HG03280 (cell line): ENCODE measurements around the gene KAT6B.
"Not testable (repeated sequence)": the region's sequence is repeated elsewhere in the genome, so short reads cannot be mapped to it uniquely, and the experiment has no call there.

Experiments
- ATAC-seq: cut with Tn5 transposase; IDR thresholded peaks from one replicate; pipeline ENCODE4 v1.9.1; 2021; ENCODE audit warnings: mild to moderate bottlenecking, moderate library complexity; ENCODE audit not compliant: unreplicated experiment

Gene KAT6B

GRCh38 chr10:74855439-74855838 lies 29.0 kb downstream of the KAT6B start:
- no peak for ATAC-seq

DNA sequence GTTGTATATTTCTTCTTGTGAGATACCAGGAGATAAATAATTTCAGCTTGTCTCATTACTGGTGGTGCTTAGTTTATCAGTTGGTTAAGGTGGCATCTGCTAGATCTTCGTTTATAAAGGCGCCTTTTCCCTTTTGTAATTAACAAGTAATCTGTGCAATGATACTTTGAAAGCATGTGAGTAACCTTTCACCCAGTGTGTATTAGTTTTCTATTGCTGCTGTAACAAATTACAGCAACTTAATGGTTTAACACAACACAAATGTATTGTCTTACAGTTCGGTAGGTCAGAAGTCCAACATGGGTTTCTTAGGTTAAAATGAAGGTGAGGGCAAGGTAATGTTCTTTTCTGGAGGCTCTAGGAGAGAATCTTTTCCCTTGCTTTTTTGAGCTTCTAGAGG lies 30.5 kb downstream of the KAT6B start:
- ATAC-seq, result no peak

DNA sequence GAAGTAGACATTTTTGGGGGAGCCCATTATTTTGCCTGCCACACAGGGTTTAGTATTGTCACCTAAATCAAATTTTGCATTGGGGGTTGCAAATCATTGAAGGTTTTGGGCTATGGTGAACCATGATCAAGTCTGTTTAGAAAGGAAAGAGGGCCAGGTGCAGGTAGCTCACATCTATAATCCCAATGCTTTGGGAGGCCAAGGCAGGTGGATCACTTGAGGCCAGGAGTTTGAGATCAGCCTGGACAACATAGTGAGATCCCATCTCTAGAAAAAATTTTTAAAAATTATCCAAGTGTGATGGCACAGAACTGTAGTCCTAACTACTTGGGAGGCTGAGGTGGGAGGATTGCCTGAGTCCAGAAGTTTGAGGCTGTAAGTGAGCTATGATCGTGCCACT lies 31.2 kb downstream of the KAT6B start:
- no peak for ATAC-seq

- ATAC-seq, result no peak
These were observed 33.1 kb downstream of the KAT6B start for GRCh38 chr10:74859546-74859945.

DNA sequence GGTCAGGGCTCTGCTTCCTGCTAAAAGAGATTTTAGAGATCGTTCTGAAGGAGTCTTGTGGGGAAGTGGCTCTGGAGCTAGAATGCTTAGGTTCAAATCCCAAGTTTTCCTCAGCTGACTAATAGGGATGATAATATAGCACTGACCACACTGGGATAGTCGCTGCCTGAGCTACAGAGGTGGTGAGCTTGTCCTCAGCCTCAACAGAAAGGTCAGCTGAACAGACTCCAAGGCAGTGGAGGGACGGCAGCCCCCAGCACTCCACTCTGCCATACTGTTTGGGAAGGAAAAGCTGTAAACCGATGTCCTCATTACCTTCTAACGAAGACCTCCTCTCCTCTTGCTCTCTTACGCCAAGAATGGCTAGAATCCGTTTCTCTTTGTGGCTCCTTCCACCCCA lies 36.2 kb downstream of the KAT6B start:
- ATAC-seq, result no peak

DNA sequence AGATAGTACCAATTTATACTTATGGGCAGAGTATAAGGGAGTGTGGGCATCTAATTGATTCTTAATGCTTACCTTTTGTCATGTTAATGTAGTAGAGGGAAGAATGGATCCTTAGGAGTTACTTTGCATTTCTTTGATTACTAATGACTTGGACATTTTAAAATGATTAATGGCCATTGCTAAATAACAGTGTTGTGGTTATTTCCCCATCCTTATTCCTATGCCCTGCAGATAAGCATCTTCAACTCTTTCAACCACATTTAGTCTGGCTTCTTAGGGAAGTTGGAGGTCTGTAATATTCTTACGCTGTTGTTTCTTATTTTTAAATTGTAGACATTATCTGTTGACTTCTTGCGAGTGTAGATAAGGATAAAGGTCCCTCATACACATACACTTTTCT lies 37.2 kb downstream of the KAT6B start:
- no peak for ATAC-seq

DNA sequence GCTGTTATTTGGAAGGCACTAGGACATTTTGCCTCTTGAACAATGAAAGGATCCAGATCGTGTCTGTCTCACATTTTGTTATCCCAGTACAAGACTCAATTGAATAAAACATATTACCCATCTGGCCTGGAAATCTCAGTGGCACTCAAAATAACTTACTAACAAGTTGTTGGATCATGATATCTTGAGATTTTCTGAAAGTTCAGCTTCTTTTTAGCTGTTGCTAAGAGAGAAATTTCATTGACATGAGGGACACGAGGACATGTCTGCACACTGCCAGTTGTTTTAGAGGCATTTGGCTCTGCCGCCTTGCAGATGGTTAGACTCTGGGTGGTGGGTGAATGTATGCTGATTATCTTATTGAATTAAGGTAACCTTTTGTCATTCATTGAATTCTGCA lies 41.0 kb downstream of the KAT6B start:
- ATAC-seq, result no peak

DNA sequence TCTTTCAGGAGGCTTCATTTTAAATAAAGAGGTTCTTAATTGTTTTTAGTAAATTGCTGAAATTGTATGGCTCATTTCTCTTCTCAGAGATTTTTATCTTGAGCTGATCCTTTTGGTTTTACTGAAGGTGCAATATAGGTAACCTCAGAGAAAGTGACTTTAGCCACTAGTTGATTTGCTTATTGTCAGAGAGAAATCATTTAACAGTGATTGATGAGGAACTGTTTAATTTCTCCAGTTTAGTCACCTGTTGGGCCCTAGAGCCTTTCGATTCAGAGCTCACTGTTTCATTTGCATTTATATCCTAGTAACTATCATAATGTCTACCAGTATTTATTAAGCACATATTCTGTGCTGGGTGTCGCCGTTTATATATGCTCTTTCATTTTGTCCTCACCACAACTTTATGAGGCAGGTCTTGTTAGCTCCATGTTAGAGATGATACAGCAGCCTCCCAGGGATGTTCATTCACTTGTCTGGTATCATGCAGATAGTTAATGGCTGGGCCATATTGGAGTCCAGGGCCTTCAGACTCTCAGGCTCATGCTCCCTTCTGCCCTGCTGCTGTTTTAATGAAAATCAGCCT lies 42.1 kb downstream of the KAT6B start:
- no peak for ATAC-seq

- no peak for ATAC-seq
These were observed 43.2 kb downstream of the KAT6B start for GRCh38 chr10:74869635-74870034.

- ATAC-seq, result no peak
These were observed 43.8 kb downstream of the KAT6B start for GRCh38 chr10:74870191-74870590.

DNA sequence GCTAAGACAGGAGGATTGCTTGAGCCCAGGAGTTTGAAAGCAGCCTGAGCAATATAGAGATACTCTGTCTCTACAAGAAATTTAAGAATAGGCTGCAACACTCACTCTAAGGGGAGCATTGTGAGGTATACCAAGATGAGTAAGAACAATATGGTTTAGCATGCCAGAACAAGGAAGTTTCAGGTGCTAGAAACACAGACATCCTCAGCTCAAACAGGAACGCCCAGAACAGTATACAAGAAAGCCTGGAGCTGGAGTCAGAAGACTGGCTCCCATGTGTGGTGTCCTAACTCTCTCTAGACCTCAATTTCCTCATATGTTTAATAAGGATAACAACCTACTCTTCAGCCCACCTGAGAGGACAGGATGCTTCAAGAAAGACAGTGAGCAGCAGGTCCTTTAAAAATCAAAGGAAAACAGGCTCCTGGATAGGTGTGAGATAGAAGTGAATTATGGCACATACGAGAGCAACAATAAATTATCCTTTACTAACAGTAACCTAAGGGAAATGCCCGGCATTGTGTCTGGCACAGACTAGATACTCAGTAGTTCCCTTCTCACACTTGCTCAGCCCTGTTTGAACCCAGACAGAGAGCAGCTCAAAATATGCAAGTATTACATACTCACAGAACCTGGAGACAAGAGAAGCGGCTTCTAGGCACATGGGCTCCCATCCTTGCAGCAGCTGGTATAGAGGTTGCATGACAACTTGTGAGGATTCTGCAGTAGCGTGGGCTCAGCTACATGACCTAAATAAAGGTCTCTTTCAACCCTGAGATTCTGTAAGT lies 45.4 kb downstream of the KAT6B start:
- ATAC-seq, result peak; percentile 91

DNA sequence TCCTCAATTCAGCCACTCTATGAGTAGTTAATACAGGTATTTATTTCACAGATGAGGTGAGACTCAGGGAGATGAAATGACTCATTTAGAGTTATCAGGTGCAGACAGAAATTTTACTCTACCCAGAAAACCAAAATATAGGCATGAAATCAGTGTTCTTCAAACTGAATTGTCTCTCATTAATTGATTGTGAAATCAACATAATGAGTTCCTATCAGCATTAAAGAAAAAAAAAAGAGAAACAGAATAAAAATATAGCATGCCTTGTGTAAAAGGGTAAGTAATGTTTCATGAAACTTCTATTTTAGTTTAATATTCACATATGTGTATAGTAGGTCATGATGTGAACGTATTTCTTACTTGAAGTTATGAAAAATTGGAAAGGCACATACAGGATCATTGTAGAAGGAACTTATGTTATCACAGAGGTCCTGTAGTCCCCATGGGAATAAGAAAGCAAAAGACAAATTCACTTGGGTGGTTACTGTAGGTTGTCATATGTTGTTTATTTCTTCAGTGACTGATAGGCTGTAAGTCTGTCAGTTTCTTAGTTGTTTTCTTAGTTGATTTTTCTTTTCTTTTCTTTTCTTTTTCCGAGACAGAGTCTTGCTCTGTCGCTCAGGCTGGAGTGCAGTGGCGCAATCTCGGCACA lies 47.5 kb downstream of the KAT6B start:
- no peak for ATAC-seq

DNA sequence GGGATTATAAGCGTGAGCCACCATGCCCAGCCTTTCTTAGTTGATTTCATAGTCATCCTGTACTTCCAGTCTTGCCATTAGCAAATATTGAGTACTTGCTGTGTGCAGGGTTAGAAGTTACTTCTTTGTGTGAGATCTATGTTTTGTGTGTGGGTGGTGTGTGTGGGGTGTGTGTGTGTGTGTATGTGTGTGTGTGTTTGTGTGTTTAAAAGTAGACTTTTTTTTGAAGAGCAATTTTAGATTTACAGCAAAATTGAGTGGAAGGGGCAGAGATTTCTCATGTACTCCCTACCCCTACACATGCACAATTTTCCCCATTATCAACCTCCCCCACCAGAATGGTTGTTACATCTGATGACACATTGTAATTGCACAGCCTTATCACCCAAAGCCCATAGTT lies 48.2 kb downstream of the KAT6B start:
- ATAC-seq, result no peak

DNA sequence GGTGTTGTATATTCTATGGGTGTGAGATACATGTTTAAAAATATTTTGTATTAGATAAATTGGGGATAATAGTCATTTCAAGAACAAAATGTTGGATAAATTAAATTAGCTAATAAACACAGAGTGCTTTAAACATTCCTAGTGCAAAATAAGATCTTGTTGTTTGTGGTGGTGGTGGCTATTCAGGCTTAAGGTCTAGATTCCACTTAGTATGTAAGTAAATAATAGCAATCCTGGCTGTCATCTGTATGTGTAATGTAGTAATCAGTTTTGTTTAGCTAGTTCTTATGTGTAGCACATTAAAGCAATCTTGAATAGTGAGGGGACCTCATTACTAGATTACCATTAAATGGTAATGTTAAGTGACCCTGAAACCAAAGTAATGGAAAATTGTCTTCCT lies 48.7 kb downstream of the KAT6B start:
- no peak for ATAC-seq

DNA sequence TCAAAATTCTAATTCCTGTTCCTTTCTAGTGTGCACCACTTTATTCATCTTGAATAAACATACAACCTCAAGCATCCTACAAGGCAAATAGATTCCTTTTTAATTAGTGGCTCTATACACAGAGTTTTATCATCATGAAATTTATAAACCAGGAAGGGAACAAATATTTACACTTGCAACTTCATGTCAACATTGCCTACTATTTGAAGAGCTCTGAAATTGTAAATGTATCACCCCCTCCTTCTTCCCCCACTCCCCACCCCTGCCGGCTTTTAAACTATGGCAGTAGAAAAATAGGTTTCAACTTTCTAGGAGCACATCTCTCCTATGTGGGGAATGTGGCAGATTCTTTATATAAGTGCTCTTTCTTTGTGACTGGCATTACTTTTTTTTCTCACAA lies 49.6 kb downstream of the KAT6B start:
- no peak for ATAC-seq

GRCh38 chr10:74877054-74877453 lies 50.7 kb downstream of the KAT6B start:
- ATAC-seq, result not testable (repeated sequence)

DNA sequence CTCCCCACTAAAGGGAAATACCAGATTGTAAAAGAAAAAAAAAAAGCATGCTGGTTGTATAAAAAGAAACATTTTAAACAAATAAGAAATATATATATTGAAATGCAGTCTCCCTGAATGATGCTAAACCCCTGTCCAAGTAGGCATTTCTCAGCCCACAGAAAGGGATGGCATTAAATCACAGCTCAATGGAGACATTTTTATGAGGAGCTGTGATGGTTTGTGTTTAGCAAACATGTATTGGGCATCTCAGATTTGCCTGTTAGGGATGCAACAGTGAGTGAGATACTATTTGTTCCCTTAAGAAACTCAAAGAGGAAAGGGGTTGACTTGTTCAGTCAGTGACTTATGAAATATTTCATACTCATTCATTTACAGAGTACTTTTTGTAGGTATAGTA lies 51.5 kb downstream of the KAT6B start:
- ATAC-seq, result no peak

- ATAC-seq, result no peak
These were observed 53.6 kb downstream of the KAT6B start for GRCh38 chr10:74880041-74880440.

GRCh38 chr10:74881253-74881884 lies 55.0 kb downstream of the KAT6B start:
- no peak for ATAC-seq

- no peak for ATAC-seq
These were observed 56.0 kb downstream of the KAT6B start for GRCh38 chr10:74882427-74882826.

- ATAC-seq, result no peak
These were observed 56.4 kb downstream of the KAT6B start for GRCh38 chr10:74882831-74883230.

DNA sequence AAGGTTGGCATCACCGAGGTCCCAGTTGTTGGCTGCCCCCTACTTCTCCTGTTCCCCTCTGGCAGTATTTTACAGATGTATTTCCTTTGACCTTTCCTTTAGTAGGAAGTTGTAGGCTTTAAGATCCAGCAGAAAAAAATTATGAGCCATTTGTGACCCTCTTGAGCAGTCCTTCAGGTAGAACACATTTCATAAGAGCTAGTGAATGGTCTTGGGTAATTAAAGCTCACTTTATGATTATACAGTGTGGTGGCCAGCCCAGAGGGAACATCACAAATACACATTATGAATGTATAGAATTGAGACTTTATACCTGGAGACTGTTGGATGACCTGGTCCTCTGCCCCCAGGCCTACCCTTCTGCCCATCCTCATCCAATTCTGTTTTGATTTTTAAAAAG lies 57.0 kb downstream of the KAT6B start:
- ATAC-seq, result no peak
